GM13976 (cell line): ENCODE results near the gene SOX3.

Source experiments
- DNase-seq: peaks from one replicate; pipeline ENCODE4 v3.0.0; 2012; ENCODE audit warnings: low spot score
- CTCF ChIP-seq: IDR thresholded peaks from 2 replicates; pipeline ENCODE4 v1.5.1; 2012; ENCODE audit warnings: borderline replicate concordance, mild to moderate bottlenecking; ENCODE audit not compliant: insufficient read depth; ENCODE audit errors: extremely low read depth, missing control alignments, control extremely low read depth
- in situ Hi-C: fragments of 300-500 bp; cut with MboI; formaldehyde crosslinking; loops from one replicate; pipeline ENCODE4 v1.12.0; 2022; ENCODE audit warnings: low sequenced_read_pairs, mixed read lengths, inconsistent platforms; ENCODE audit not compliant: unreplicated experiment

Gene SOX3

GRCh38 chrX:140505421-140506337 lies 810 bp upstream of the SOX3 start:
- in situ Hi-C loops, result no loop called here
- peak; percentile 8 for DNase-seq
- TF ChIP-seq CTCF, result no peak

GRCh38 chrX:140503714-140504351 lies 1.0 kb downstream of the SOX3 start:
- no peak for TF ChIP-seq CTCF
- peak; percentile 15 for DNase-seq

GRCh38 chrX:140503238-140503601 lies 1.6 kb downstream of the SOX3 start:
- peak; percentile 10 for DNase-seq
- TF ChIP-seq CTCF, result no peak
- in situ Hi-C loops, result no loop called here

More at GRCh38 chrX:140503714-140504351, 1.0 kb downstream of the SOX3 start:
- in situ Hi-C loops, result no loop called here

GRCh38 chrX:140502491-140503237 lies 2.2 kb downstream of the SOX3 start:
- in situ Hi-C loops, result no loop called here
- TF ChIP-seq CTCF, result no peak
- peak; percentile 5 for DNase-seq

- TF ChIP-seq CTCF, result no peak
- peak; percentile 7 for DNase-seq
- in situ Hi-C loops, result no loop called here
Measured at GRCh38 chrX:140501940-140502468, 2.9 kb downstream of the SOX3 start.

GRCh38 chrX:140501321-140501720 lies 3.5 kb downstream of the SOX3 start:
- in situ Hi-C loops, result no loop called here
- no peak for TF ChIP-seq CTCF
- no peak for DNase-seq
